Activated CD8-positive, alpha-beta memory T cell treated with anti-CD3 and anti-CD28 coated beads, Interleukin-2, amount 10 ng/mL, durations not matched to agents 7 days and 5 days (primary cell): ENCODE data around the gene TMEM79. TPM values are rescaled to one million over a fixed set of nuclear protein-coding genes. Genes with fewer than 3 reads are reported as not detected.

Source experiments
- ATAC-seq: fragments of 150-1000 bp; cut with Tn5 transposase; one replicate; pipeline ENCODE4 v1.10.0; 2021; ENCODE audit warnings: moderate library complexity
- CTCF ChIA-PET: fragments of 350-600 bp; sonication (Branson Sonifier 250); formaldehyde crosslinking; loops from one replicate; lab custom pipeline; 2021; ENCODE audit warnings: antibody characterized with exemption; lab: Charles Lee
- DNase-seq: peaks from one replicate; pipeline ENCODE4 v3.0.0-alpha.2; 2020
- H3K27ac Mint-ChIP-seq: one replicate; pipeline ENCODE4 v1.8.0; 2021; ENCODE audit warnings: mild to moderate bottlenecking, mixed read lengths
- H3K27me3 Mint-ChIP-seq: one replicate; pipeline ENCODE4 v1.8.0; 2021; ENCODE audit warnings: mixed read lengths
- H3K36me3 Mint-ChIP-seq: one replicate; pipeline ENCODE4 v1.8.0; 2021; ENCODE audit warnings: mild to moderate bottlenecking, mixed read lengths
- H3K4me1 Mint-ChIP-seq: one replicate; pipeline ENCODE4 v1.8.0; 2021; ENCODE audit warnings: mixed read lengths
- H3K4me3 Mint-ChIP-seq: one replicate; pipeline ENCODE4 v1.8.0; 2021; ENCODE audit warnings: mild to moderate bottlenecking, moderate library complexity, mixed read lengths
- H3K9me3 Mint-ChIP-seq: one replicate; pipeline ENCODE4 v1.8.0; 2022; ENCODE audit warnings: low read depth, mixed read lengths
- total RNA-seq, 2 experiments: library from RNA; stranded (reverse); gene quantifications; one replicate each; pipeline ENCODE4 v1.2.3, GENCODE V29; 2021

The TMEM79 gene
- total RNA-seq, 2 experiments from 2014 or later: 10.1 to 11.6 TPM

- peaks cover 36% of the 10 kb centered on the region for H3K4me1 Mint-ChIP-seq
- no peaks in the 10 kb centered on the region for H3K27me3 Mint-ChIP-seq
- peaks cover 2% of the 10 kb centered on the region for H3K36me3 Mint-ChIP-seq
- H3K27ac Mint-ChIP-seq: peak within 1 kb of the TSS; percentile 65
- CTCF ChIA-PET: interaction anchor here (1.3 to 3.6 kb wide), 3 partner anchors 9 to 22 kb away, joined by 3 to 22 read pairs (median 4); no protein-coding TSS in a partner anchor
- ATAC-seq: no peak
- DNase-seq: no peak
- H3K4me3 Mint-ChIP-seq: no peak within 1 kb of the TSS
- H3K9me3 Mint-ChIP-seq: no peaks in the 10 kb centered on the region
Measured at GRCh38 chr1:156247460-156248322, 36.4 kb upstream of the TMEM79 start, which contains the start of gene PAQR6. TSS of gene PAQR6 (minus strand) at chr1:156248056. CDS start at chr1:156246731, 1,325 bp downstream.

DNA sequence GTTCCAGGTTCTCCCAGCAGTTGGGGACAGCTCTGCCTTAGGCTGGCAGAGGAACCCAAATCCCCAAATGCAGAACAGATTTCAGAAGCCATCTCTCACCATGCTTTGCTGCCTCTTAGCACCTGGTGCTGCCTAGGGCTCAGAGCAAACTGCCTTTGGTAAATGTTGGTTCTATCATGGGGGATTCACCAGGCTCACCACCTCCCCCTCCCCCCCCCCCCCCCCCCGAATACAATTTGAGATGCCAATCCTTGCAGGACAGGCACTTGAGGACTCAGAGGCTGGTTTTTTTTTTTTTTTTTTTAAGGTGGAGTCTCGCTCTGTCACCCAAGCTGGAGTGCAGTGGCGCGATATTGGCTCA, 35.8 kb upstream of the TMEM79 start:
- Mint-ChIP-seq H3K4me1 (peaks cover 36% of the 10 kb centered on the region), H3K9me3 (no peaks in the 10 kb centered on the region), H3K36me3 (peaks cover 8% of the 10 kb centered on the region), H3K27ac (peak overlapping the region; percentile 65), H3K4me3 (no peak overlapping the region), H3K27me3 (no peaks in the 10 kb centered on the region)
- DNase-seq (no peak), ATAC-seq (no peak)
- CTCF ChIA-PET: interaction anchor here (1.1 to 2.1 kb wide), 3 partner anchors 9 to 101 kb away, joined by 3 to 4 read pairs (median 3); no protein-coding TSS in a partner anchor

DNA sequence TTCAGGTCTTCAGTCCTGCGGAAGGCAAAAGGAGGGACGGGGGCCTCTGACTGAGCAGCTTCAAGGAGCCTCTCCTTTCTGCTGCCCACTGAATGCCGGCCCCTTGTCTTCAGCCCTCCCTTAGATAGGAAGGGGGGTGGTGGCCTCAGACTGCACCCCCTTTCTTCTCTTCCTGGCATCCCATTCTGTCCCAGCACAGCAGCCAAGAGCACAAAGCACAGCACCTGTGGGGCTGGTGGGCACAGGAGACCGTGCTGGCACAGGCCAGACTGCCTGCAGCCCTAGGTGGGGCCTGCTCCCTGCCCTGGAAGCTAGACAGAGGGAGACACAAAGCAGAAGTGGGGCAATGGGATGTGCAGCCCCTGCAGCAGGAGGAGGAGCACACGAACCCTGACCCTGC, 34.5 kb upstream of the TMEM79 start:
- H3K4me1 Mint-ChIP-seq: peaks cover 31% of the 10 kb centered on the region
- H3K9me3 Mint-ChIP-seq: no peaks in the 10 kb centered on the region
- CTCF ChIA-PET: interaction anchor here (1.1 to 2.1 kb wide), 2 partner anchors 11 to 102 kb away, joined by 3 to 4 read pairs; no protein-coding TSS in a partner anchor
- H3K36me3 Mint-ChIP-seq: peaks cover 12% of the 10 kb centered on the region
- DNase-seq (no peak), ATAC-seq (no peak)
- H3K27ac Mint-ChIP-seq: no peak overlapping the region
- no peak overlapping the region for H3K4me3 Mint-ChIP-seq
- no peaks in the 10 kb centered on the region for H3K27me3 Mint-ChIP-seq

GRCh38 chr1:156251527-156251926, 32.6 kb upstream of the TMEM79 start:
- peaks cover 16% of the 10 kb centered on the region for H3K36me3 Mint-ChIP-seq
- H3K9me3 Mint-ChIP-seq: no peaks in the 10 kb centered on the region
- peak overlapping the region; percentile 60 for H3K27ac Mint-ChIP-seq
- H3K27me3 Mint-ChIP-seq: no peaks in the 10 kb centered on the region
- no peak overlapping the region for H3K4me3 Mint-ChIP-seq
- ATAC-seq: no peak
- DNase-seq: no peak
- H3K4me1 Mint-ChIP-seq: peaks cover 15% of the 10 kb centered on the region
- CTCF ChIA-PET: interaction anchor here (0.5 to 1.5 kb wide), 6 partner anchors 9 to 104 kb away, joined by 3 to 4 read pairs (median 3); partner anchors contain the start of gene SMG5

GRCh38 chr1:156253634-156254033, 30.5 kb upstream of the TMEM79 start:
- H3K36me3 Mint-ChIP-seq: peaks cover 21% of the 10 kb centered on the region
- H3K9me3 Mint-ChIP-seq: no peaks in the 10 kb centered on the region

DNA sequence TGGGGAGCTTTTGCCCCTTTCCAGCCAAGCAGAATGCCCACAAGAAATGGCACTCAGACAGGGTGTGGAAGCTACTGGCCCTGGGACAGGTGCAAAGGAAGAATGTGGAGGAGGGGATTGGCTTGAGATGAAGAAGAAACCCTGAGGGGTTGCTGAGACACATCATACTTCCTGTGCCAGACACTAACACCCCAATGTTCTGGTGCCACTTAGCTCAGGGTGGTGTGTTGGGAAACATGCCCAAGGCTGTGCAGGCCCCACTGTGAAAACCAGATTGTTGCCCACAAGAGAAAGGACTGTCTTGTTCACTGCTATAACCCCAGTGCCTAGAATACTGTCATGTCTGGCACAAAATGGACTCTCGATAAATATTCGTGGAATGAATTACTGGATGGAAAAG, 26.4 kb upstream of the TMEM79 start:
- Mint-ChIP-seq H3K27me3 (no peaks in the 10 kb centered on the region), H3K4me1 (peaks cover 11% of the 10 kb centered on the region), H3K4me3 (no peak overlapping the region), H3K36me3 (peaks cover 37% of the 10 kb centered on the region), H3K27ac (peak overlapping the region; percentile 62), H3K9me3 (no peaks in the 10 kb centered on the region)
- ATAC-seq (no peak), DNase-seq (no peak)
- CTCF ChIA-PET: interaction anchor here (1.1 to 1.7 kb wide), 2 partner anchors 32 to 62 kb away, joined by 3 to 4 read pairs; no protein-coding TSS in a partner anchor

More at GRCh38 chr1:156253634-156254033, 30.5 kb upstream of the TMEM79 start:
- ATAC-seq (no peak), DNase-seq (no peak)
- CTCF ChIA-PET: no interaction called here
- H3K4me1 Mint-ChIP-seq: peaks cover 26% of the 10 kb centered on the region
- no peak overlapping the region for H3K4me3 Mint-ChIP-seq
- no peak overlapping the region for H3K27ac Mint-ChIP-seq
- no peaks in the 10 kb centered on the region for H3K27me3 Mint-ChIP-seq

GRCh38 chr1:156258859-156259258, 25.3 kb upstream of the TMEM79 start:
- Mint-ChIP-seq H3K27ac (no peak overlapping the region), H3K4me3 (no peak overlapping the region), H3K4me1 (peaks cover 11% of the 10 kb centered on the region), H3K9me3 (no peaks in the 10 kb centered on the region), H3K36me3 (peaks cover 39% of the 10 kb centered on the region), H3K27me3 (no peaks in the 10 kb centered on the region)
- CTCF ChIA-PET: interaction anchor here (0.9 kb wide), 1 partner anchor 123 kb away, joined by 3 read pairs; no protein-coding TSS in a partner anchor
- ATAC-seq (no peak), DNase-seq (no peak)

DNA sequence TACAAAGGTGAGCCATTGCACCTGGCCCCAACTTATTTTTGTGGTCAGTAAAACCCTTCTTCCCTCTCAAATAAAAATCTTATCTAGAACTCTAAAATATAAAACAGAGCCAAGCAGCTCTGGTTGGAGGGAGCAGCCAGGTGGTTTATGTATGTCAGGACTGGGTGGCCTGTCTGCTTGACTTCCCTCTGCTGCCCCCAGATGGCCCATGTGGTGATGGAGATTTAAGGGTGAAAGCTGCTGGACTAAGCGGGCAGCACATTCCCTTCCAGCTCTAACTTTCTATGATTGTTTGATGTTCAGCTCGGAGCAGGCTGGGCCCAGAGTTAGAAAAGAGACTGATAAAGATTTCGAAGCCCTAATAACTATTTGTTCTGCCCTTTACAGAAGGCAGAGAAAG, 24.3 kb upstream of the TMEM79 start:
- Mint-ChIP-seq H3K27me3 (no peaks in the 10 kb centered on the region), H3K36me3 (peaks cover 42% of the 10 kb centered on the region), H3K27ac (no peak overlapping the region), H3K4me1 (peaks cover 11% of the 10 kb centered on the region), H3K4me3 (no peak overlapping the region), H3K9me3 (no peaks in the 10 kb centered on the region)
- CTCF ChIA-PET: interaction anchor here (0.8 to 1.5 kb wide), 7 partner anchors 9 to 130 kb away, joined by 3 to 10 read pairs (median 3); no protein-coding TSS in a partner anchor
- ATAC-seq (no peak), DNase-seq (no peak)

- CTCF ChIA-PET: interaction anchor here (0.9 to 1.5 kb wide), 4 partner anchors 19 to 131 kb away, joined by 3 to 10 read pairs (median 4); partner anchors contain the start of gene BGLAP
- Mint-ChIP-seq H3K4me3 (no peak overlapping the region), H3K27ac (no peak overlapping the region), H3K36me3 (peaks cover 48% of the 10 kb centered on the region), H3K4me1 (peaks cover 11% of the 10 kb centered on the region), H3K9me3 (no peaks in the 10 kb centered on the region), H3K27me3 (no peaks in the 10 kb centered on the region)
- ATAC-seq: no peak
- DNase-seq: no peak
Measured at GRCh38 chr1:156260896-156261295, 23.2 kb upstream of the TMEM79 start.

DNA sequence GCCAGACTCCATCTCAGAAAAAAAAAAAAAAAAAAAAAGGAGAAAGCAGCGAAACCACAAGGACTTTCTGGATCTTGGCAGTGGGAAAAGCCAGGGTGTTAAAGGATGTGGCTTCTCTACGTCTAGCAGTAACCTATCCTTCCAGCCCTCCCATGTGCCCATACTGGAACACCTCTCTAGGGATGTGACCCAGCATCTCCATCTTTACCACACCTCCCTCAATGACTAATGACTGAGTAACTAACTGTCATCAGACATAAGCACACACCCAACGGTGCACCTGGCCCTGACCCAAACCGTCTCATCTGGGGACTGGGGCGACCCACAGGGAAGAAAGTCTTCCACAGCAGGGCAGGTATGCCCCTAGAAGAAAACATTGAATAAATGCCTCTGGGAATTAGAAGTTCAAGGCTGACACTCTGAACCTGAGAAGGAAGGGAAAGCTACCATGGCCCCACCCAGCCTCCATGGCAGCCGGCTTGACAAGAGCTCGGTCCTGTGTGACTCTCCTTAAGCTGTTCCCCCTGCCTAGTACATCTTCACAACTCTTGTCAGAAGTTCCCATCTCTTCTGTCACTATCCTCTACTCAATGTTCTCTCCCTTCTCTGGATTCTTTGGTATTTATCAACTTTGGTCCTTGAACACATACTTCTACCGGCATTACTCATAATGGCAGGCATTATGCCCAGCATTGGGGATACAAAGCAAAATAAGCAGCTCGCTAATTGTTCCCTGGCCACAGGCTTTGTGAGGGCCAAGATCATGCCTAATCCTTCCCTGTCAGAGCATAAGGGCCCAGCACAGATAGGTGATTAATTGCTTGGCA, 21.5 kb upstream of the TMEM79 start:
- H3K27ac Mint-ChIP-seq: no peak overlapping the region
- DNase-seq (no peak), ATAC-seq (no peak)
- no peak overlapping the region for H3K4me3 Mint-ChIP-seq
- no peaks in the 10 kb centered on the region for H3K27me3 Mint-ChIP-seq
- peaks cover 6% of the 10 kb centered on the region for H3K4me1 Mint-ChIP-seq
- no peaks in the 10 kb centered on the region for H3K9me3 Mint-ChIP-seq
- peaks cover 60% of the 10 kb centered on the region for H3K36me3 Mint-ChIP-seq
- CTCF ChIA-PET: interaction anchor here (0.9 to 1.7 kb wide), 4 partner anchors 8 to 123 kb away, joined by 3 to 5 read pairs (median 3); partner anchors contain the start of genes PAQR6 and SMG5

GRCh38 chr1:156263288-156263655, 20.9 kb upstream of the TMEM79 start:
- Mint-ChIP-seq H3K36me3 (peaks cover 60% of the 10 kb centered on the region), H3K27me3 (no peaks in the 10 kb centered on the region), H3K27ac (no peak overlapping the region), H3K9me3 (no peaks in the 10 kb centered on the region), H3K4me1 (no peaks in the 10 kb centered on the region), H3K4me3 (no peak overlapping the region)
- no peak for ATAC-seq
- CTCF ChIA-PET: interaction anchor here (0.9 to 1.7 kb wide), 6 partner anchors 8 to 123 kb away, joined by 3 to 5 read pairs (median 3); partner anchors contain the start of genes PAQR6 and SMG5
- no peak for DNase-seq

DNA sequence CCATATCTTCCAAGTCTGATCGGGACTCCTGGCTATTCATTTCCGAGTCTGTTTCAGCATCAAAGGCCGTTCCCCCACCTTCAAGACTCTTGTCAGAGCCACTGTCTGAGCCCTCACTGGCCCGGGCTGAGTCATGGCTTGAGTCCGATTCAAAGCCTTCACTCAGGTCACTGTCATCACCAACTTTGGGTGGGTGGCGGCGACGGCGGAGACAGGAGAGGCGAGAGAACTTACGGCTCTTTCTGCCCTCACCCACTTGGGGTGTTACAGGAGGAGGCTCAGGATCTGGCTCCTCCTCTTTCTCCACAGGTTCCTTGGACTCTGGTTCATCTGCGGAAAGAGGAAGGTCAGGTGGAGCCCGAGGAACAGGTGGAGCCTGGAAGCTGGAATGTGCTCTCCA, 18.1 kb upstream of the TMEM79 start:
- Mint-ChIP-seq H3K4me1 (no peaks in the 10 kb centered on the region), H3K4me3 (no peak overlapping the region), H3K9me3 (no peaks in the 10 kb centered on the region), H3K27ac (no peak overlapping the region), H3K27me3 (no peaks in the 10 kb centered on the region), H3K36me3 (peaks cover 56% of the 10 kb centered on the region)
- no peak for ATAC-seq
- DNase-seq: no peak
- CTCF ChIA-PET: no interaction called here

DNA sequence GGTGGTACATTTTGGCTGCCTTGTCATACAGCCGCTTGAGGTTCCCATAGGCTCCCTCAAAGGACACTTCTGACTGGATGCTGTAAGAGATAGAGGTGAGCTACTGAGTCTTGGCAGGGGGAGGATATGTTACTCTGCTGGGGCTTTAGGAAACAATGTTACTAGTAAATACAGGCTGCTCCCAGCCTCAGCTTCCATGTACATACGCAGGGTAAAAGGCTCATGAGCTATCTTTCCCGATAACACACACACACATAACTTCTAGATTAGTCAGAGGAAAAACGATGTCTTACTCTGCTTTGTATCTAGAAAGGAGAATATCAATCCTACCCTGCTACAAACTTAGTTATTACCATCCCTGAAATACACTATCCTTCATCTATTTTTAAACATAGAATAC, 15.8 kb upstream of the TMEM79 start:
- DNase-seq (no peak), ATAC-seq (no peak)
- Mint-ChIP-seq H3K4me1 (no peaks in the 10 kb centered on the region), H3K36me3 (peaks cover 54% of the 10 kb centered on the region), H3K9me3 (no peaks in the 10 kb centered on the region), H3K27me3 (no peaks in the 10 kb centered on the region), H3K27ac (no peak overlapping the region), H3K4me3 (no peak overlapping the region)
- CTCF ChIA-PET: interaction anchor here (1.0 kb wide), 1 partner anchor 42 kb away, joined by 3 read pairs; no protein-coding TSS in a partner anchor
